HG02642 (cell line): ENCODE data around the gene BCAS3.

ENCODE experiments used
- ATAC-seq: cut with Tn5 transposase; IDR thresholded peaks from one replicate; pipeline ENCODE4 v1.9.1; 2021; ENCODE audit warnings: mild to moderate bottlenecking; ENCODE audit not compliant: unreplicated experiment, poor library complexity

BCAS3 gene

DNA sequence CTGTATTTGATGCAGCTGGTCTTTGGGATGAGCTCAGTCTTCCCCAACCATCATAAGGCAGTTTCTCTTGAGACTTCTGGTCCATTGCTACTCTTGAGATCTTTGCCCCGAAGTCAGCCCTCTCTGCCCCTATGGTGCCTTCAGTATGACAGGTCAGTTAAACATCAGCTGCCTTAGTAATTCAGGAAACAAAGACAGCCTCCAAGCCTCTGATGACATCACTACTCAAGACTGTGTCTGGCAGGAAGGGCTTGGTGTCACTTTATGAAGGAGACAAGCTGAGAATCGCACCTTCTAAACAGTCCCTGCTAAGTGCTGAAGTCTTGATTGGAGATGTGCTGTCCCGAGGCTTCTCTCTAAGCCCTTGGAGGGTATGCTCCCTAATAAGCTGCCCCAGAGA lies 617.1 kb downstream of the BCAS3 start:
- ATAC-seq = no peak

DNA sequence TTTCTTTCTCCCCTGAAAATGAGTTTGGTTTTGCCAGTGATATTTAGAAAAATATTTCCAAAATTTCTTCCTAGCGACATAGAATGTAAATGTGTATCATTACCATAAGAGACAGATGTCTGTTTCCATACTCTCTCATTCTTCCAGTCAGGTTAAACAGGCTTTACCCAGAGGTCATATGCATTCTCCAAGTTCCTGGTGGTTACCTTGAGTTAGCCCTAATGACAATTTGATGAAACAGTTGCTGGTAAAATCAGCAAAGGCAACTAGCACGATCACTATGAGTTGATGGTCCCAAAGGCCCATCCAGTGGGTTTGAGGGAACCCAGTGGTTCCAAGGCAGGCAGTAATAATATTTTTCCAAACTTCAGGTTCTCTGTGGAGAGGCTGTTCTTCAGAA lies 618.4 kb downstream of the BCAS3 start:
- ATAC-seq = no peak

DNA sequence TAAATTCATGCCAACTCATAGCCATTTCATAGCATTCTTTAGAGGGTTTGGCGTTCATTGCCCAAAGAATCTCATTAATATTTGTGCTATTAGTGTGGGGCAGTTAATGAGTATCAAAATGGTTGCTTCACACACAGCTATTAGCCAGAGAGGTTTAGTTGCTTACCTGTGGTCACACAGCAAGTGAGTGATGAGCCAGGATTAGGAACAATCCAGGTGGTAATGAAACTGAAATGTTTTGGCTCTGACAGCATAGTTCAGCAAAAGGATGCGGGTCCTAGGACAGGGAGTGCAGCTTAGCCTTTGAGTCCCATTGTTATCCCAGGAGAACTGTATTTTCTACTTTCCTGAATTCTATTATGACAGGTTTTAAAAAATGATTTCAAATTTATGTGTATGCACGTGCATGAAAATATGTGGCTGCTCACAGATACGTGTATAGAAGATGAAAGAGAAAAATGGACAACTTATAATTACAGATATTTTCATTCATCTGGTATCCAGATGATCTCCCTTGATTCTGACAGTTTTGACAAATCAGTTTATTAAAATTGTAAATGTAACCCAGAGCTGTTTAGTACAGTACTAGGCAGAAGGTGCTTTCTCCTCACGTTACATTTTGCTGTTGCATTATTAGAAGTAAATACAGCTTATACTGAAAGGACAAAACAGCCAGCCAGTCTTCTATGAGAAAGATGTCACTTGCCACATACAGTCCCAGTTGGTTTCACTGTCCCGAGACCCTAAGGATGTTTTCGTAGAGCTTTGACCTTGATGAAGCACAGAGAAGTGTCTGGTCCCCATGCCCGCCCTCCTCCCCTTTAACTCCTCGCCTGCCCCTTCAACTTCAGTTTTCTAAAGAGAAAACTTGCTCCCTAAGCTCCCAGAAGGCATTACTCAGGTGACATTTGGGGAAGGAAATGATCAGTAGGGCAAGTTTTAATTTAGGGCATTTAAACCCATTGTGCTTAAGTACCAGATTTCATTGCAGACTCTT lies 622.2 kb downstream of the BCAS3 start:
- ATAC-seq = no peak

DNA sequence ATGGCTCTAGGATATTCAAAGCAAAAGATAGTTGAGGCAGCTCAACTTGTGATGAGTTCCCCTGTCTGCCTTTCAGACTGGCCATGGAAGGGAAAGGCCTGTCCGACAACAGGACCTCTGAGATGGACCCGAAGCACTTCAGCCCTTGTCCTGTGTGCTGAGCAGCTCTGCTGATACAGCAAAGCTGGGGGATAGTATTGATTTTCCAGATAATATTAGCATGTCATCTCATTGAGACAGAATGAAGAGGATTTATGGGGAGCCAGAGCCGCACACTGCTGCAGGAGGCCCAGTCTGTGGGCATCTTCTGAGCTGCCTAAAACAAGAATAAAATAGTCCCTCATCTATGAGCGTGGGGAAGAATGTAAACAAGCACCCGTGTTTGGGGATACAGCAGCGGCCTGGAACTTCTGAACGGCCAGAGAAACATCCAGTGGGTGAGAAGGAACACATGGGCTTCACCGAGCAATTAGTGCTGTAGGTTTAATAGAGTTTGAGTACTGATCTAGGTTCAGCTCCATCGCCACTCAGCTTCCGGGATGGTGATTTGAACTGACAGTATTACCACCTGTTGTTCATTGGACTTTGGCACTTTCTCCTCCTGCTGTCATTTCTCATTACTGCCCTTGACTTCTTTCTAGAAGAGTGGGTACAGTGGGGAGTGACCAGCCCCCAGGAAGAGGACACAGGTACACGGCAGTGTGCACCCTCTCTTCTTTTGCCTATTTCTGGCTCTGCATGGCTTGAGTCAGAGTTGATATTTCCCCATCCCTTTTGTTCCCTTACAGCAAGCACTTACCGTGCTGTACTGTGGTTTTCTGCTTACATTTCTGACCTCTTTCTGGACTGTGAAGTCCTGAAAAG lies 625.5 kb downstream of the BCAS3 start:
- ATAC-seq = no peak

DNA sequence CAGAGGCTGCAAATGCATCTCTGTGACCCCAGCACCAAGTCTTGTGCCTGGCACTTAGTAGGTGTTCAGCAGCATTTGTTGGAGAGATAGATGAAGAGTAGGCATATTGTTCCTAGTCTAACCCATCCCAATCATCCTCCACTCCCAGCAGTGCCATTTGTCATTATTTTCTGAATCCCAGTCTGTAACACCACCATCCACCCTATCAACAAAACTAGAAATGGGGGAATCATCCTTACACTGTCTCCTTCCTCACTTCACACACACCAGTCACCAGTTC lies 626.1 kb downstream of the BCAS3 start:
- no peak for ATAC-seq

DNA sequence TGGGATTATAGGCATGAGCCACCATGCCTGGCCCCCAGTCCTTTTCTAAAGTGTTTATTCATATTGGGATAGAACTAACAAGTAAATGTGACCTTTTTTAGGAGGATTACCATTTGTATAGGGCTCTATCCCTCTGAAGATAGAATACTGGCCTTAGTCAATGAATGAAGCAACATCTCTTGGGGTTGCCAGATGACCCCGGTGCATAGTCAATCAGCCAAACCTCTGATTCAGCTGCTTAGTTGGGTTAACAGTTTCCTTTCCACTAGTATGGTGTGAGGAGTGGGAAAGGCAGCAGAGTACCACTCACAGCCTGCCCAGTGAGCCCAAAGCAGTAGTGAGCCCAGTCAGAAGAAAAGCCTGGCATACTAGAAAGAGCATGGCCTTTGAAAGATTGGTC lies 627.4 kb downstream of the BCAS3 start:
- no peak for ATAC-seq

DNA sequence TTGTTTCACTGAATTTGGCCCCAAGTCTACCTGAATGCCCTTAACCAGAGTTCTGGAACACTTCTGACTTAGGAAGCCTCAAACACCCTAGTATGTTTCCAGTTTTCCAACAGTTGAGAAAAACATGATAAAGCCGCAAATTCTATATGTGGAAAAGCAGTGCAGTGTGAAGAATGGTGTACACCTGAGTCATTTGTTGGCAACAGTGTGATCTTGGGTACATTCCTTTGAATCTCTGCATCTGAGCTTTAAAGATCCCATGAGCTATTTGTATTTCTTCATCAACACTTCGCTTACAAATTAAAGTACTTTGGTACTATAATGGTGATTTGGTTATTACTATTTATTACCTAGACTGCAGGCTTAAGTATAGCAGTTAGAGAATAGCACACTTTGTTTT lies 628.4 kb downstream of the BCAS3 start:
- ATAC-seq = no peak

DNA sequence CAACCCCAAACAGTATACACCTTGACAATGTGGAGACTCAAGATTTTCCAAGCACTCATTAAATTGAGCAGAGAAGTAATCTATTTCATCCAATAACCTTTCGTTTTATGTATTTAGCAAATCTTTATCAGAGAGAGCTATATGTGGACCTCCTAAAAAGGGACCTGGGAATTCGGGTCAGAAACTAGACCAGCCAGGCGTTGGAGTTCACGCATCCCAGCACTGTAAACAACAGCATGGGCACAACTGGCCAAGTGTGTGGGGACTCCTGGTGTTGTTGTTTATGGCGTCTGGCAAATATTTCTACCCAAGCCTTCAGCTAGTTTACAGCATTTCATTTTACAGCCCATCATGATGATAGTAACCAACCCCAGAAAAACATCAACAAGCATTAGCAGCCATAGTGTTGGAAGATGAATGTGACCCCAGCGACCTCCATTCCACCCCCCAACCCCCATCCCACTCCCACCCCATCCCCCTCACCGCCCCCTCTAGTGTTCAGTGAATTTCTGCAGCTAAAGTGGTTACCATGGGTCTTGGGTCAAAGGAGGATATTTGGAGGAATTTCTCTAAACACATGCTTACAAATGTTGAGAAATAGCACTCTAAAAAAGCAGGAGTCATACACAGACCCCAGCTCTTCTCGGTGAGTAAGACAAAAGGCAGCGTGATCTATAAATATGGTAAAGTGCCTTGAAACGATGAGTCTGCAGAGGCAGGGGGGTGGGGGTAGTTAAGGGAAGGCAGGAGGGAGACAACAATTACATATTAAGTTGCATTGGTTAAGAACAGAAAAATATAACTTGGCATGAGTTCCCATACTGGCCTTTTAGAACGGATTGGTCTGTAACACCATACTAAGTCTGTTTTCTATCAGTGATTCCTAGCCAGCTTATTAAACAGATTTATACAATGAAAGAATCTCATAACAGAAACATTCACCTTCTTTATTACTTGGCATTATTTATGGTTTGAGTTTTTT lies 630.5 kb downstream of the BCAS3 start:
- ATAC-seq = no peak

DNA sequence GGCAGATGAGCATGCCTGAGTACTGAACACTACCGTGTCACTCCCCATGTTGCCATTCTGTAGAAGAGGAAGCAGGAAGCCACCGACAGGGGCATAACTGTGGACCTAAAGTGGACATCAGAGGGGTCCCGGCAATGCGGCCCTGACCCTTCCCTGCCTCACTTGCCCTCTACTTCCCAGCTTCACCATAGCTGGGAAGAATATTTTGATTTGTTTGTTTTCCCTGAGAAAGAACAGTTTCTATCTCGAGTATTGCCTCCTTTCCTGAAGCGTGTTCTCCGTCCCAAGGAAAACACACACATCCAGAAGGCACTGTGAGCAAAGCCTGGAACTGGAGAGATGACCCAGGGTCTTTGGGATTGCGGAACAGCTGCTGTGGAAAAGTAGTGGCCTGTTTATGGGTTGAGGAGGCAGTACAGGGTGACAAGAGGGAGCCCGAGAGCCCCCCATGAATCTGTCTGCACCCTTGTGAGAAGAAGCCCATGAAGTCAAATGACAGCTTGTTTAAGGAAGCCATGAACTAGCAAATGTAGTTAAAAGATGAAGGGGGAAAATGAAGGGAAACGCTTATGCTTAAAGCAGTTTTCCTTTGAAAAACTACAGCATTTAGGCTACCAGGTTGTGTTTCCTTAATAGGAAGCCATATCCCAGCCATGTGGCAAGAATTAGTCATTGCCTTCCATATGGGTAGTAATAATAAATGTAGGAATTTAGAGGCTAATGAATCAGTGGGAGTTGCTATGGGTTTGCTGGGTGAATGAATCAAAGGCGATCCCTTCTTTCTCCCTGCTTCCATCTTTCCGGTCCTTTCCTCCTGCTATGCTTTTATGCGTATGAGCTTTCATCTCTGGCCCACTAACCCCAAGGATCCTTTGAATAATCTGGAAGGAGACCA lies 632.0 kb downstream of the BCAS3 start:
- no peak for ATAC-seq

DNA sequence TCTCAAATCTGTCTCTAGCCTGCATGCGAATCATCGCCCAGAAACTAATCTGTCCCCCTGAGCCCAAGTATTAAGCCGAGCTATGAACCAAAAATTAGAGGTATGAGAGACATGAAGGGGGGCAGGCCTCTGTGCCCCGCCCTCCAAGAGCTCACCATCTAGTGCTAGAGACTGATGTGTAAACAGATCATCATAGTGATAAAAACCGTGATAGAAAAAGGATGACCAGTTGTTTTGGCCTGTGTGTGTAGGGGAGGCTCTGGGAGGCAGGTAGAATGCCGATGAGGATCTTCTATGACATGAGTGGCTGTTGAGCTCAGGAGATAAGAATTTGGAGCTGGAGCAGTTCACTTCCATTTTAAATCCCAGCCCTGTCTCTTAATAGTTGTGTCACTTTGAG lies 632.9 kb downstream of the BCAS3 start:
- no peak for ATAC-seq

DNA sequence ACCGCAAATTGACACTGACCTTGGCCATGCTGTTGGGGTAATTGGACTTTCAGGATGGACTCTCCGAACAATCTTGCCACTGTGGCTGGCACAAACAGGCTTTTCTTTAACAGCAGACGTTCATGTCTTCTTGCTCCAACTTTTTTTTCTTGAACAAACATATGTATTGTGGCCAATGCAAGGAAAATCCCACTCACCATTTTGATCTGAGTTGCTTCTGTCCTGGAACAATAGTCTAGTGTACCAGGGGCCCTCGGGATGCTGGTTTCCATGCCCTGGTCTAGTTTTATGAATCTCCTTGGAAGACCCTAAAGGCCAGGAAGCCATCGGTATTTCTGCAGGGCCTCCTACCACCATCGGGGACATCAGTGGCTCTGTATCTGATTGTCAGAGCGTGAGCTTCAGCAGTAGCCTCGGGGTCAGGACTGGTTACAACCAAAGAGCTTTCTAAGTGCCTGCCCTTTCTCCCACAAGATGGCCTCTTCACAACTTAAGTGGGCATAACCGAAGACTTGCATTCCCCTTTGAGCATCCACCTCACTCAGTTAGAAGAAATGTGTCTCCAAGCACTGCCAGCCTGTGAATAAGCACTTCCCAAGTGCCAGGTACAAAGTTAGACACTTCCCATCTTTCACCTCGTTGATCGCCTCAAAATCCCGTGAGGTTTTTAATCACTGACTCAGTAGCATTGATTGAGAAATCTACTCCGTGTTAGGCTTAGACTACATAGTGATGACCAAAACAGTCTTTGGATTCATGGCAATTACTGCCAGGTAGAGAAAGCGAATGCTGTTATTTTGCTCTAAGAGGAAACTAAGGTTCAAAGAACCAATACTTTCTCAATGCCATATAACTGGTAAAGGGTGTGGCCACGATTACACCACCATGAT lies 635.0 kb downstream of the BCAS3 start:
- no peak for ATAC-seq

DNA sequence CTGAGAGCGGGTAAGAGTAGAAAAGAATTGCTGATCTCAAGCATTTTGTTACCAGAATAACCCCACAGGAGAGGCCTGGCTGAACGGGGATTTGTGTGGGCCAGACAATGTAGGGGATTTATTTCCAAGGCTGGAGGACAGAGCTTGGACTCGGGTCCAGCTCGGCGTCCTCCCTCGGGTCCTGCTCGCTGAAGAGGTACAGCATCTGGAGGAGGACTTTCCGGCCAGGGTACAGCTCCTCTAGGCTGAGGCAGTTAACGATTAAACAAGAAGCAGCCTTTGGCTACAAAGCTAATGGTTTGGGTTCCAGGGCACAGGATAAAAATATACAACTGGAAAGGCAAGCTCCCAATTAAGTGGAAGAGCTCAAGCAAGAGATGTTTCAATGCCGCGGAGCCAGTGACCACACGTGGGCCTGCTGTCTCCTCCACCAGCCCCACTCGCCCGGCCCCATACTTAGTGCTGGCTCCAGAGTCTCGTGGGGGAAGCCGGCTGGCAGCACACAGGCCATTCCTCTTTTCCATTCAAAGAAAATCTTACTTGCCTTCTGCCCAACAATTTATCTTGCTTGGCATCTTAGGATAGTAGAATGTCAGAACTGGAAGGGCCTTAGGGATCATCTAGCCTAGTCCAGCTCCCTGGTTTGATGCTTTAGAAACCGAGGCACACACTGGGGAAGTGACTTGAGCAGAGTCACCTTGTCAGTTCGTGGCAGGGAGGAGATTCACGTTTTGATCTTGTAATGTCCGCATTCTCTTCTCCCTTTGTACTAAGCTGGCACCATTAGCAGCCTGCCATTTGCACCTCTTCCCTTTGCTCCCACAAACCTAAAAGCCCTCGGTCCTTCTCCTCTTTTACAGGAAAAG lies 636.0 kb downstream of the BCAS3 start:
- no peak for ATAC-seq

DNA sequence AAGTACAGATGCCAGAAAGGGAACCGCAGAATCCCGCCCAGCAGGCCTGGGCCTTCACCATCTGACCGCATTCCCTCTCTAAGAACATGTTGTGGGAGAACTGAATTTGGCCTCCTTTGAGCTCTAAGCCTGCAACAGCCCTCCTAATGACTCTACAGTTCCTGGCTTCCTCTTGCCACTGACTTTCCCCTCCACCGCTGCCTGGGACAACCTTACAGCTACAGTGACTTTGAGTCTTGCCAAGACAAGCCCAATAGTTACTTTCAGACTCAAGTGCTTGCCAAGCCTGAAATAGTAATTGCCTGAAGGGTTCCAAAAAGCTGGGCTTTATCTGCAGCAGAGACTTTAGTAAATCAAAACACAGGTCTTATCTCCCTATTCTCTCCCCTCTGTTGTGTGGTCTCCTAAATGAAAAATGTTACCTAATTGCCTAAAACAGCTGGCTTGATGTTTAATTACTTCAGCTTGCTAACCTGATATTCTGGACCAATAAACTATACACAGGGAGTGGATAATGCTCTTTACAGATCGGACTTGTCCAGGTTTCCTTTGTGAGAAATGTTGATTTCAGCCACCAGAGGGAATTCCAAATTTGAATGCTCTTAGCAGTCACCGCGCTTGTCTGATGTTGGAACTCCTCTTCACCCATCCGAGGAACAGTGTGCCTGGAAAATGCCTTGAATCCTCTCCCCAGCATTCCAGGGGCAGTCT lies 636.9 kb downstream of the BCAS3 start:
- ATAC-seq = no peak

DNA sequence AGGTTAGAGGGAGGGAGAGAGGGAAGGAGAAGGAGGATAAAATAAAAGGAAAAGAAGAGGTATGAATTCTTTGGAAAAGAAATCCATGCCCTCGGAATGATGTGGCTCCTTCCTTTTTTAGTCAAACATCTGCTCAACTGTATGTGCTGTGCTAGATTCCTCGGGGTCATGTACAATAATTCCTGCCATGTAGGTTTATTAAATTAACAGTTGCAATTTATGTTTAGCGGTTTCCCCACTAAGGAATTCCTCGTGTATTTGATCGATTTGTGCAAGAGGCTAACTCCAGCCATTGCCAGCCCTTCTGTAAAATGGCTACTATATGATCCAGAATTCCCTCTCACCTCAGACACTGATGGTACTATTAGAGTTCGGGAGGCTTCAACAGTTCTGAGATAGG lies 639.0 kb downstream of the BCAS3 start:
- no peak for ATAC-seq

DNA sequence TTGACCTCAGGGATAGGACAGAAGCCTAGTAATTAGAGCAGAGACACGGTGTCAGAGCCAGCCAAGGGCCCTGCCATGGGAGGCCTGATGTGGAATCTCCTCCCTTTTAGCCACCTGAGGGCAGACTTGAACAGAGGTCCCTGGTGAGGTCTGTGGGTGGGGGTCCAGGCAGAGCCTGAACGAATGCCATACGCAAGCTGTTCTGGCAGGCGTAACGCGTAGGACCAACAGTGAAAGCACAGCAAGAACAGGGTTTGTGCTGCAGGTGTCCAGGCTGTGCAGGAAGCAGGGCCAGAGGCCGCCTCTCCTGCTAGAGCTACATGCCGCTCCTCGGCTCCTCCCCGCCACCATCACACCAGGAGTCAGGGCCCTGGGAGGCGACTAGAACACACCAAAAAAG lies 640.1 kb downstream of the BCAS3 start:
- ATAC-seq = no peak

DNA sequence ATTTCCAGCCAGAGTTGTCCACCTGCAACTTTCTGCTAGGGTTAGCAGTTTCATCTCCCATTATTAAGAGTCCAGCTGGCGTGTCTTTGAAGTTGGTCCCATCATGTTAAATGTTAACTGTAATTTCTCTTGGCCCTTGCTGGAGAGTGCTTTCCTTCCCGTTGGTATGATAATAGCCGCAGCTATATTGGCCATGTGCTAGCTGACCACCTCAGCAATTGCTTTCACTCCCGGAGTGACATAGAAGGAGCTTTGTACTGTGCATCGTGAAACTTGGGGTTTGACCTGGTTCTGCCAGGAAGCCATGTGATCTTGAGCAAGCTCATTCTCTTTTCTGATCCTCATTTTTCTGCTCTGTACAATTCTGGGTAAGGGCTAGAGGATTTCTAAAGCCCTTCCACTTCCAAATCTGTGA lies 641.0 kb downstream of the BCAS3 start:
- no peak for ATAC-seq

DNA sequence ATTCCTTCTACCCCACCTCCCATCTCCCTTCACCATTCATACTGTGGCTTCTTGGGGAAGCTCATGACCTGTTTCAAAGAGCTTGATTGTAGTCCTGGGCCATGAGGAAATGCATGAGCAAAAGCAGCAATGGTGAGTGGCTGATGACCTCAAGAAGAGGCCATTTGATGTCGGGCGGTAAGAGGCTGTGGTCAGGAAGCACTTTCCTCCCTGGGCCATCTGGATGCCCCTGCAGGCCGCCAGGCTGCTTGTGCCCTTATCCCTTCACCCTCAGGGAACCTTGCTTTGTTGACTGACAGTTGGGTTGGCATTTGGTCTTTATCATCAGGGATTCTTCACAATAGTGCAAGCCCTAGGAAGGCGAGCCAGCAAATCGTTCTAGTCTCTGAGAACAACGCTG lies 643.7 kb downstream of the BCAS3 start:
- no peak for ATAC-seq
